HG03565 (cell line): Measurements from ENCODE around the gene ASCL4.
A peak's percentile ranks its signal among the peaks of the same experiment; 100 is the strongest.
"Not testable (repeated sequence)": the region's sequence is repeated elsewhere in the genome, so short reads cannot be mapped to it uniquely, and the experiment has no call there.

Experiments
- ATAC-seq: cut with Tn5 transposase; IDR thresholded peaks from one replicate; pipeline ENCODE4 v1.9.1; 2021; ENCODE audit warnings: mild to moderate bottlenecking, moderate library complexity; ENCODE audit not compliant: unreplicated experiment

Gene ASCL4, protein sequence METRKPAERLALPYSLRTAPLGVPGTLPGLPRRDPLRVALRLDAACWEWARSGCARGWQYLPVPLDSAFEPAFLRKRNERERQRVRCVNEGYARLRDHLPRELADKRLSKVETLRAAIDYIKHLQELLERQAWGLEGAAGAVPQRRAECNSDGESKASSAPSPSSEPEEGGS

DNA sequence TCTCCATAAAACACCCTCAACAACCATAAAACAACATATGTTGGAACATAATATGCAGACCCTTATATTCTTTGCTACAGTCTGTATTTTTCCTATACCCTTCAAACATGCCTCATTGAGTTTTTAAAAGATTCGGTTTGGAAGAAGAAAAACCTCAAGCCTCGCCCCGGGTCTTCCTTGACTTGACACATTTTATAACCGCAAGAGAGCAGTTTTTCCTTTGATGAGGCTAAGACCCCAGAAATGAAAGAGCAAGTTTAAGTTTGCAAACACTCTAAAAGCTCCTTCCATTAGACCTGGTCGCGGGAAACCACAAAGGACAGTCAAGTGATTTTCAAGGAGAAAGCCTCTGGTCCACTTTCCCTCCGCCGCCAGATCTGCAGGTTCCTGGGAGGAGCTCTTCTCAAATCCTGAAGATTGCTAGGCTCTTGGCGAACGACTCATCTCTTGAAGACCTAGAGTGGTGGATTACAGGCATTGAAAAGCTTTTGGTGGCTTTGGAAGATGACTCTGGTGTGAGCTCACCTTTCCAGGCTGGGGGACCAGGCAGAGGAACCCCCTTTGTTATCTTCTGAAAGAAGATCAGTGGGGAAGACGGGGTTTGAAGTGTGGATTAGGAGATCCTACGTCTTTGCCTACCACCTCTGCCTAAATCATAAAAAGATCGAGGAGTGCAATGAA lies at the start of gene ASCL4:
Gene ASCL4, plus strand, starts transcription at position 356 of the 681 bp plus-strand sequence. CDS start 515 bp downstream, outside the sequence.
- no peak for ATAC-seq

DNA sequence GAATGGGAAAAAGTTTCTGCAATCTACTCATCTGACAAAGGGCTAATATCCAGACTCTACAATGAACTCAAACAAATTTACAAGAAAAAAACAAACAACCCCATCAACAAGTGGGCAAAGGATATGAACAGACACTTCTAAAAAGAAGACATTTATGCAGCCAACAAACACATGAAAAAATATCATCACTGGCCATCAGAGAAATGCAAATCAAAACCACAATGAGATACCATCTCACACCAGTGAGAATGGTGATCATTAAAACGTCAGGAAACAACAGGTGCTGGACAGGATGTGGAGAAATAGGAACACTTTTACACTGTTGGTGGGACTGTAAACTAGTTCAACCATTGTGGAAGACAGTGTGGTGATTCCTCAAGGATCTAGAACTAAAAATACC lies 47.2 kb upstream of the ASCL4 start:
- not testable (repeated sequence) for ATAC-seq

- ATAC-seq: not testable (repeated sequence)
Observed at GRCh38 chr12:107727742-107728141, 46.8 kb upstream of the ASCL4 start.

- no peak for ATAC-seq
Observed at GRCh38 chr12:107730618-107731341, 43.7 kb upstream of the ASCL4 start.

DNA sequence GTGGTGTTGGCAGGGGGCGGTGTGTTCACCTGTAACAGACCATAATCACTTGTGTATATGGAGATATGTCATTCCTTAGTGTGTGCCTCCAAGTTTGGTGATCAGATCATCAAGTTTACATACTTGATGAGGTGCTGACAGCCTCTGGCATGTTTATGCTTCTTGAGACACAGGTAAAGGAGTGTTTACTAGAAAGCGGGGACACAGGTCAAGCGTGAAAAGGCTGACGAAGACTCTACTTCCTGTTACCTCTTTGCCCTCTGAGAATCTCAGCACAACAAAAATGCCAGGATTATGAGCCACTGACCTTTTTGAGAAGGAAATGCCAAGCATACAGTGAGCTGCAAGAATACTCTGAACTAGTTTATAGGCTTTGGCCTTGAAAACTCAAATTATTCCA lies 43.1 kb upstream of the ASCL4 start:
- no peak for ATAC-seq

GRCh38 chr12:107732365-107732764 lies 42.1 kb upstream of the ASCL4 start:
- no peak for ATAC-seq

DNA sequence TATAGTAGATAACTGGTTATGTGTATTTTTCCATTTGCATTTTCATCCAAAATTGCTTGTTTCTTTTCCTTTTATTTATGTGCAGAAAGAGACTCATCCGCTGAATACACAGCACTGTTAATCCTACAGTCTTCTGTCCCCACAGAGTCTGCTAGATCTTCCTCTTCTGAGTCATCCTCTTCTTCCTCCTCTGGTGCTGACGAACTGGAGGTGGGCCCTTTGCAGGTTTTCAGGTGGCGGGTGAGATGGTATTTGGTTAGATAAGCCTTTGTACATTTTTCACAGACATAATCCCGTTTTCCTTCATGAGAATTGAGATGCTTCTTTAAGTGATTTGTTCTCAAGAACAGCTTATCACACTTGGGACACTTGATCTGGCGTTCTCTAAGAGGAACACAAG lies 40.4 kb upstream of the ASCL4 start:
- no peak for ATAC-seq

DNA sequence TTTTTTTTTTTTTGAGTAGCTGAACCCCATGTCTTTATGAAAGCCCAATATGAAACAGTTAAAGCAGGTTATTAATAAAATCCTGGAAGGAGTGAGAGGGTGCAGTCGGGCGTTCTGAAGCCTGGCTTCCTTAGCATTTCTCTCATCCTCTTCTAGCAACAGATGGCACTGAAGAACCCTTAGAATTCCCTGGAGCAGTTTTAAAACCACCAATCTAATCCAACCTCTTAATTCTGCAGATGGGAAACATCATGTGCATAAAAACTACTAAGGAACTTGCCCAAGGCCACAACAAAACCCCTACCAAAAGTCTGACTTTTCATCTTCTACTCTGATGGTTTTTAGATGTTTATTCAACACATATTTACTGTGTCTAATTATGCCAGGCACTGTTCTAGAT lies 38.7 kb upstream of the ASCL4 start:
- no peak for ATAC-seq

DNA sequence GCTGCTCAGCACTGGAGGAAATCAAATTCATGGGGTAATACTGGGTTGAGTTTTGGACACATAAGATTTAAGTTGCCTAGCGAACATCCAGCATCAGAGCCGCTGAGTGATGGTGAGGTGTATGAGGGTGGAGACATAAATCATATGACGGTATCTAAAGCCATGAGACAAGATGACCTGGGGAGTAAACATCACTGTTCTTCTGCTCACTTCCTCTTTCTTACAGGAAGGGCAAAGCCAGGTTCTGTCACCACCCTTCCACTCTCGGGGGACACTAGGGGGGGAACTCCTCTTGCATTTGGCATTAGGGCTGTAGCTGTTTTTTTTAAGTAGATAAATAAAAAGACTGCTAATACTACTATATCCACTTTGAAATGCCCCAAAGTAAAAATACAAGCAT lies 37.6 kb upstream of the ASCL4 start:
- ATAC-seq: peak; percentile 97

GRCh38 chr12:107748472-107748871 lies 26.0 kb upstream of the ASCL4 start:
- no peak for ATAC-seq

DNA sequence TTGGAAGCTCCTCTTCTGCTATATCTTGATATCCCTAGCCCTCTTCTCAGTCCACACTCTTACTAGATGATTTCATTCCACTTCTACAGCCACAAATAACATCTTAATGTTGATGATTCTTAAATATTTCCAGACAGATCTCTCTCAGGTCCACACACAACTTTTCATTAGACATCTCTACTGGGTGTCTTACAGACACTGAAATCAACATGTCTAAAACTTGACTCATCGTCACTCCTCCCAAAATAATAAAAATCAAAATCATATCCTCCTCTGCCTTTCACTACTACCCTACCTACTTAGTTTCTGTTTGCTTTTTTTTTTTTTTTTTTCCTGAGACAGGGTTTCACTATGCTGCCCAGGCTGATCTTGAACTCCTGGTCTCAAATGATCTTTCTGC lies 25.4 kb upstream of the ASCL4 start:
- no peak for ATAC-seq

DNA sequence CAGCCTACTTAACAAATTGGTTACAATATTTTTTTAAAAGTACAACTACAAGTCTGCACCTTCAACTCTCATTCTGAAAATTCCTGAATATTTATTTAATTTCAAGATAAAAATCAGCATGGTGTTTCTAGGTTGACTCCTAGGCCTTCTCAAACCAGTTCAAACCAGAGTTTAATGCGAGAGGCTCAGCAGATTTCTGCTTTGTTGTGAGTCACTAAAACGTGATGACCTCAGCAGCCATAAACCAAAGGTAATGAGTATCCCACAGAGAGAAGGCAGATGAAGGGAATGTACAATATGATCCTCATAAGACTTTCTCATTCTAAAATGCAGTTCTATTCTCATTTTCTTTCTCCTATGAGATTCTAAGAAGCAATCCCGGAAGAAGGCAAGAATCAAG lies 15.1 kb upstream of the ASCL4 start:
- ATAC-seq: no peak

DNA sequence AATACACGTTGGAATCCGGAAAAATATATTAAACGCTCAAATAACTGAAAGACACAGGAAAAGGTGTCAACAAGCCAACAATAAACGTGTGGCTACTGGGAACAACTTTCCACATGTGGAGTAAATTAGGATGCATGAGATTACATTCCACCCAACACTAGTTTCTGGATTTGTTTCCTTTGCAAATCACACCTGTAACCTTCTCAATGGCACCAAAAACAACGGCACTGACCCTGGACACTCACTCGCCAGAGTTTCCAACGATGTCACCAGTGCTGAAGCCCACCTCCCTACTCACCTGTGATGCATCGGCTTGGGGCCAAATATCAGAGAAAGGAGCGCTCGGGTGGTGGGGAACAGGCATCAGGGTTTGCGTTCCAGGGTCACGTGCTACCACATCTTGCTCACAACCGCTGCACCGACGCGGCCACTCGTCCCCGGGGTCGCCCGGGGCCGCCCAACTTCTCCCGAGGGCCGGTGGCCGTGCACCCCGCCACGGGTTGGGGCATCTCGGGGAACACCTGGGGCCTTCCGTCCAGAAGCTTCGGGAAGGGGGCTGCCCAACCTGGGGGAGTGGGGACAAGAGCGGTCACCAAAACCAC lies 14.2 kb upstream of the ASCL4 start:
- no peak for ATAC-seq

DNA sequence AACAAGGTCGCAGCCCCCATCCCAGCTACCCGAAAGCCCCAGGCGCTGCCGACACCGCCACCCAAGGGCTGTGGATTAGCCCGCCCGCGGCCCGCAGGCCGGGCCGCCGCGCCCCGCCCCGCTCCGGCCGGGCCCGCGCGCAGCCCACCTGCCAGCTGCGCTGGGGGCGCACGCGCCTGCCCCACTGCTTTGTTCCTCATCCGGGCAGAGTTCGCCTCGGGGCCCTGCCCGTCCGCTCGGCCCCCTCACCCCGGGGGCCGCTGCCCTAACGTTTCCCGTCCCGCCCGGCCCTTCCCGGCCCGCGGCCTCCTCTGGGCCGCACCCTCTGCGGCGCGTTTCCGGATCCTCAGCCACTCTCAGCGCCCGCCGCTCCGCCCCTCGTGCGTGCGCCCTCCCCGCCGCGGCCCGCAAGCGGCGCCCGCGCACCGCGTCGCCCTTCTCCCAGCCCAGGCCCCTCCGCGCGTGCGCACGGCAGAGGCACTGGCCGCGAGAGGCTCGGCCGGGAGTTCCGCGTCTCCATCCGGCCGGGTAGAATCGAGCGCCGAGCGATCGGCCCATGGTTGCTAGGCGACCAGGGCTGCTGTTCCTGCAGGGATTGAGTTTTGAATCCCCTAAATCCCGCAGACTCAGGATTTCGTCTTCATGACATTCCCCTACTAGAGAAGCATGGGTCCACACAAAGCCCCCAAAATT lies 13.5 kb upstream of the ASCL4 start, which contains the start of gene PRDM4:
Gene PRDM4, minus strand, starts transcription at position 329 of the 693 bp plus-strand sequence. CDS start 622 bp downstream, outside the sequence.
- ATAC-seq: peak; percentile 90

- ATAC-seq: no peak
Observed at GRCh38 chr12:107761502-107761904, 13.0 kb upstream of the ASCL4 start.

- no peak for ATAC-seq
Observed at GRCh38 chr12:107762874-107763273, 11.6 kb upstream of the ASCL4 start.

DNA sequence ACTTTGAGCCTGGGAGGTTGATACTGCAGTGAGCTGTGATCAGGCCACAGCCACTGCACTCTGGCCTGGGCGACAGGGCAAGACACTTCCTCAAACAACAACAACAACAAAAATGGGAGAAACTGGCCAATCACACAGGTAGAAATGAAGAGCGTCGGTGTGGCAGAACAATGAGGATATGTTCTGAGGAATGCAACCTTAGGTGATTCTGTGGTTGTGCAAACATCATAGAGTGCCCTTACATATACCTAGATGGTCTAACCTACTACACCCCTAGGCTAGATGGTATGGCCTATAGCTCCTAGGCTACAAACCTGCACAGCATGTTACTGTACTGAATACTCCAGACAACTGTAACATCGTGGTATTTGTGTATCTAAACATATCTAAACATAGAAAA lies 9.9 kb upstream of the ASCL4 start:
- no peak for ATAC-seq

DNA sequence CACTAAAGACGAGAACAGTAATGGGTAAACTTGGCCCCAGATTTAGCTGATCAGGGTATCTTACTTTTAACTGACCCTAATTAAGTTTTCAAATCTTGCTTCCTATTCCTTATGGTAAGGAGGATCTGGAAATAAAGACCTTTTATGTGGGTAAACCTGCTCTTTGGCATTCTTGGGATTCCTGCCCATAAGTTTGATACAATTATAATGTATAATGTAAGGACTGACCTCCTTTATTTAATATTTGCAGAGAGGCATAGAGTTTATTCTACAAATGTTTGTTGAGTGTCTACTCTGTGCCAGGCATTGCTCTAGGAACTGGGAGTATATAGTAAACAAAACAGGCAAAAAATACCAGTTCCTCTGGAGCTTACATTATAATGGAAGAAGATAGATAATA lies 9.2 kb upstream of the ASCL4 start:
- ATAC-seq: no peak

DNA sequence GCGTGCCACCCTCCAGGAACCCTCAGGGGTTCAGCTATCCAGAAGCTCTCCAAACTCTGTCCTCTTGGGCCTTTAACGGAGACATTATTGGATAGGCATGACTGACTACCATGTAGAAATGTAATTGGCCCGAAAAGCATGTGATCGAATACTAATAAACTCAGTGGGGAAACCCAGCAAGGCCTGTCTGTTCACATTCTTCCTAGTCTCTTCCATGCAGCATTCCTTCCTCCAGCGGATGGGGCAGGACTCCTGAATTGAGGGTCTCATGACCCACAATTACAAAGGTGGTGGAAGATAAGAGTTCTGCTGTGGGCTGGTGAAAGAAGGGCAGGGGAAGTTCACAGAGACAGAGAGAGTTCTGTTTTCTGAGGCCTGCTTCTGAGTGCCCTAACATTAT lies 7.0 kb upstream of the ASCL4 start:
- no peak for ATAC-seq

- ATAC-seq: no peak
Observed at GRCh38 chr12:107775093-107775721, 703 bp downstream of the ASCL4 start.

- ATAC-seq: no peak
Observed at GRCh38 chr12:107776171-107776570, 1.7 kb downstream of the ASCL4 start.
